Omental fat pad (tissue), 4 donors: ENCODE measurements around the gene INTS13. TPM values are rescaled to one million over a fixed set of nuclear protein-coding genes. Genes with fewer than 3 reads are reported as not detected.

ENCODE experiments used
- ATAC-seq: fragments of 150-250 bp; one replicate; pipeline ENCODE4 v1.9.1; 2016; ENCODE audit warnings: mild to moderate bottlenecking, moderate library complexity; ENCODE audit not compliant: low FRiP score
- DNase-seq: peaks from one replicate; pipeline ENCODE4 v3.0.0-alpha.2; 2019; ENCODE audit warnings: low spot score
- CTCF ChIP-seq, 3 donors: fragments of 450-650 bp; IDR thresholded peaks; one replicate each; pipeline ENCODE4 v1.5.1; 2016 to 2017; ENCODE audit warnings: antibody characterized with exemption in 3 of 3, mild to moderate bottlenecking in 3 of 3, moderate library complexity in 2 of 3
- total RNA-seq, 4 donors: library from RNA; depleted of rRNA; stranded (reverse); fragments of >200 nt; gene quantifications; one replicate each; pipeline ENCODE4 v1.1.0, GENCODE V29; 2016

INTS13 gene, protein sequence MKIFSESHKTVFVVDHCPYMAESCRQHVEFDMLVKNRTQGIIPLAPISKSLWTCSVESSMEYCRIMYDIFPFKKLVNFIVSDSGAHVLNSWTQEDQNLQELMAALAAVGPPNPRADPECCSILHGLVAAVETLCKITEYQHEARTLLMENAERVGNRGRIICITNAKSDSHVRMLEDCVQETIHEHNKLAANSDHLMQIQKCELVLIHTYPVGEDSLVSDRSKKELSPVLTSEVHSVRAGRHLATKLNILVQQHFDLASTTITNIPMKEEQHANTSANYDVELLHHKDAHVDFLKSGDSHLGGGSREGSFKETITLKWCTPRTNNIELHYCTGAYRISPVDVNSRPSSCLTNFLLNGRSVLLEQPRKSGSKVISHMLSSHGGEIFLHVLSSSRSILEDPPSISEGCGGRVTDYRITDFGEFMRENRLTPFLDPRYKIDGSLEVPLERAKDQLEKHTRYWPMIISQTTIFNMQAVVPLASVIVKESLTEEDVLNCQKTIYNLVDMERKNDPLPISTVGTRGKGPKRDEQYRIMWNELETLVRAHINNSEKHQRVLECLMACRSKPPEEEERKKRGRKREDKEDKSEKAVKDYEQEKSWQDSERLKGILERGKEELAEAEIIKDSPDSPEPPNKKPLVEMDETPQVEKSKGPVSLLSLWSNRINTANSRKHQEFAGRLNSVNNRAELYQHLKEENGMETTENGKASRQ
- total RNA-seq = 10 to 100 TPM; 12.1 to 27.3 (median 19.8) TPM

DNA sequence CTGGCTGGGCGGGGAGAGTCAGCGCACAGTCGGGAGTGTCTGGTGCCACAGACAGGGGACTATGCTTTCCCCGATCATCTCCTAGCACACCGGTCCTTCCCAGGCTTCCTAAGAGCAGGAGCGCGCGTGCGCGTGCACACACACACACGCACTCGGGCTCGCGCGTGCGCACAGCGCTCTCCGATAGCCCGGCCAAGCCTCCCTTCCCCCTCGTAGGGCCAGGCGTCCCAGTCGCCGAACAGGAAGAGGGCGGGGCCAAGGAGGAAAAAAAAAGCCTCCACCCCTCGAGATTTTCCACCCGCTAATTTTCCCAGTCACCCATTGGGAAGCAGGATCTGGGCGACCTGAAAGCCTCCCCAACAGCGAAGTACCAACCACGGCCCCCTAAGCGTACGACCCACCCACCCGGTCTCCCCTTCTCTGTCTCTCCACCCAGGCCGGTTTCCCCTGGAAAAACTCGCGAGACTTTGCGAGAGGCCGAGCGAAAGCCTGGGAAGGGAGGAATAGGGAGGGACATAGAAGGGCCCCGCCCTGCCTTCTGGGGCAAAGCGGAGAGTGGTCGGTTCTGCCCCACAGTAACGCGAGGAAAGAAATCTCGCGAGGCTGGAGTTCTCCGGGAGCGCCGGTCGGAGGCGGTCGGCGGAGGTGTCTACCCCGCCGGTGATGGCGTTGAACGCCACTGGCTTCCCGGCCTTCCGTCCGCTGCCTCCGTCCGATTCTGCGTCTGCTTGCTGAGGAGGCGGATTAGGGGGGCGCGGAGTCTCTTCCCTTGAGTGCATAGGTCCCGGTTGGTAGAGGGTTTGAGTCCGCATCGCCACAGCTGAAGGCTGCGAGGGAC, at the start of gene INTS13, which contains the start of gene FGFR1OP2:
TSS of gene INTS13 (minus strand) at position 119 of the 838 bp plus-strand sequence. CDS start 1,178 bp downstream, outside the sequence.
TSS of gene FGFR1OP2 (plus strand) at position 608 of the 838 bp plus-strand sequence. CDS start 15,689 bp downstream, outside the sequence.
- DNase-seq (peak; percentile 99), ATAC-seq (peak; percentile 97)
- no peak for TF ChIP-seq CTCF (IDR thresholded peaks at IDR 0.05)

DNA sequence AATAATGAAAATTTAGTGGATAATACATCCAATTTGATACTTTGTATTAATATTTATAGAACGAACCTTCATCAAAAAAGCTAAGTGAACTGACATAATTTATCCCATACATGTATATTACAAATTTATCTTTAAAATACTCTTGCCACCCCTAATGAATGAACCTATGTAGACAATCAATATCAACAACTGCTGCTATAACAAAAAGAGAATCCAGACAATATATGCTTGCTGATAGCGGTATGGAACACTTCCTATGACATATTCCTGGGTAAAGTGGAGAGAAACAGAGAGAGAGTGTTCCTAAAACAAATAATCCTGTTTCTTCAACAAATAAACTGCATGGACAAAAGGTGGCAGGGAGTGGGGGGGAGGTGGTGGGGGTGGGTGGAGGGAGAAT, 45.1 kb upstream of the INTS13 start:
- no peak for ATAC-seq

GRCh38 chr12:26979733-26980132, 42.0 kb upstream of the INTS13 start:
- no peak for DNase-seq
- no peak for TF ChIP-seq CTCF (IDR thresholded peaks at IDR 0.05)
- ATAC-seq = no peak

More for the DNA sequence above, 45.1 kb upstream of the INTS13 start:
- TF ChIP-seq CTCF (IDR thresholded peaks at IDR 0.05) = no peak
- DNase-seq = no peak

DNA sequence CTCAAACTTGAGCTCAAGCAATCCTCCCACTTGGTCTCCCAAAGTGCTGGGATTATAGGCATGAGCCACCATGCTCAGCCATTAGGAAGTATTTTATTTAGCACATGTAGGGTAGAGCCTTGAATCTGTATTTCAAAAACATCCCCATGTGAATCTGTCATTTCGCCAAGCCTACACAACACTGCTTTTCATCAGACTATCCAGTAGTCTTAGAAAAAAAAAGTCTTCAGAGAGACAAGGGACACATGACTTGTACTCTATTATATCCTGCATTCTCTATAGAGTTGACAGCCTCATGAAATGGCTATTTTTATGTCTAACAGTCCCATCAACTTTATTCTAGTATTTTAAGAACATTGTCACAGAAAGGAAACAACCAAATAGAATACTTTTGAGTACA, 41.0 kb upstream of the INTS13 start:
- TF ChIP-seq CTCF (IDR thresholded peaks at IDR 0.05) = no peak
- no peak for DNase-seq

DNA sequence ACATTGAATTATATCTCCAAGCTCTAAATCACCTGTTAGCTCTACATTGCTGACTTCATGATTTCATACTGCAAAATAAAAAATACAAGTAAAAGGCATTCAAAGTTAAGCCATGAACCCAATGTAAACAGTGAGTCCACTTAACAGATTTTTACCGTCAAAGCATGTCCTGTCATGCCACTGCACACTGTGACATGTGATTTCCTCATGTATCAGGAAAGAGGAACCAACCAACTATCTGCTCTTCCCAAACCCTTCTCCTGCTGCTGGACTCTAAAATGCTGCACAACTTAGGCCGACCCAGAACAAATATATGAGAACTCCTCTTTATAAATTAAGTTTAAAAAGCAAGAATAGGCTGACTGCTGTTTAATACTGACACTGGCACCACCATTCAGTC, 38.9 kb upstream of the INTS13 start:
- DNase-seq (no peak), ATAC-seq (no peak)
- no peak for TF ChIP-seq CTCF (IDR thresholded peaks at IDR 0.05)

More for the DNA sequence above, 41.0 kb upstream of the INTS13 start:
- no peak for ATAC-seq

DNA sequence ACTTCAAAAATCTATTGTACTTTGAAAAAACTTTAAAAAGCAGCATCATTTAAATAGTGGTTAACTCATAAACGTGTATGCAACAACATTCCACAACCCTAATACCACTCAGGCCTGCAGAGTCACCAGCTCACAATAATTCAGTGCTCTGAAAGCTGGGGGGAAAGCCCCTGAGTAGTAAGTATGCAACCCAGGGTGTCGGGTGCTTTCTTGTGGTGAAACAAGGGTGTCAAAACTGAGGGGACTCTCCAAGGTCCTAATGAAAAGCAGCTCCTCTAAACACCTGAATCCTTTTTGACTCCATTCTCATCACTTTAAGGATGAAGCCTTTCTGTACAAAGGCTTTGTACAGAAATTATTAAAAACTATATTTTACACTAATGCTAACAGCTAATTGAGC, 34.2 kb upstream of the INTS13 start:
- no peak for TF ChIP-seq CTCF (IDR thresholded peaks at IDR 0.05)
- ATAC-seq (no peak), DNase-seq (no peak)
